Measurements from ENCODE around the gene MAOA.

GRCh38 chrX:43716696-43717095 lies 60.6 kb downstream of the MAOA start:
- TF ChIP-seq CTCF (conservative IDR thresholded peaks at IDR 0.05; ENCODE audit: low read depth, low read length): no peak
- TF ChIP-seq EZH2 (IDR thresholded peaks at IDR 0.05; ENCODE audit: low read length, unreplicated experiment): no peak
